ENCODE measurements around the gene DUOX2.

Gene DUOX2

DNA sequence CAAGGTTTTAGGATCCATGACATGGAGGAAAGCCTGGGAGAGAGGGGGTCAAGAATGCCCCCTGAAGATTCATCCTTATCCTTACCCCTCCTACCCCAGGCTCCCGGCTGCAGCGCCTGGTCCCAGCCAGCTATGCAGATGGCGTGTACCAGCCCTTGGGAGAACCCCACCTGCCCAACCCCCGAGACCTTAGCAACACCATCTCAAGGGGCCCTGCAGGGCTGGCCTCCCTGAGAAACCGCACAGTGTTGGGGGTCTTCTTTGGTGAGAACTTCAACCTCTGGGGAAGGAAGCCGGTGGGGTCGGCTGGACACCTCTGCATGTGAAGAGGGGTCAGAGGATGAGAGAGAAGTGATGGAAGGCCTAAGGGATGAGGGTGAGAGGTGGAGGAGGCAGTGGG is 20.1 kb upstream of the DUOX2 start:
- no peak for DNase-seq (ENCODE audit: extremely low read depth, insufficient read length)
- Histone ChIP-seq H3K36me3 (ENCODE audit: control insufficient read depth, insufficient read depth, low read length) (no peaks in the 10 kb centered on the region), H3K4me3 (replicated peaks; ENCODE audit: low read depth, low read length) (no peak overlapping the region), H3K27me3 (replicated peaks; ENCODE audit: control insufficient read depth, insufficient read depth, low read length) (peaks cover 2% of the 10 kb centered on the region; the same call in 1 of the 2 replicates)
- TF ChIP-seq, protein P1, sequence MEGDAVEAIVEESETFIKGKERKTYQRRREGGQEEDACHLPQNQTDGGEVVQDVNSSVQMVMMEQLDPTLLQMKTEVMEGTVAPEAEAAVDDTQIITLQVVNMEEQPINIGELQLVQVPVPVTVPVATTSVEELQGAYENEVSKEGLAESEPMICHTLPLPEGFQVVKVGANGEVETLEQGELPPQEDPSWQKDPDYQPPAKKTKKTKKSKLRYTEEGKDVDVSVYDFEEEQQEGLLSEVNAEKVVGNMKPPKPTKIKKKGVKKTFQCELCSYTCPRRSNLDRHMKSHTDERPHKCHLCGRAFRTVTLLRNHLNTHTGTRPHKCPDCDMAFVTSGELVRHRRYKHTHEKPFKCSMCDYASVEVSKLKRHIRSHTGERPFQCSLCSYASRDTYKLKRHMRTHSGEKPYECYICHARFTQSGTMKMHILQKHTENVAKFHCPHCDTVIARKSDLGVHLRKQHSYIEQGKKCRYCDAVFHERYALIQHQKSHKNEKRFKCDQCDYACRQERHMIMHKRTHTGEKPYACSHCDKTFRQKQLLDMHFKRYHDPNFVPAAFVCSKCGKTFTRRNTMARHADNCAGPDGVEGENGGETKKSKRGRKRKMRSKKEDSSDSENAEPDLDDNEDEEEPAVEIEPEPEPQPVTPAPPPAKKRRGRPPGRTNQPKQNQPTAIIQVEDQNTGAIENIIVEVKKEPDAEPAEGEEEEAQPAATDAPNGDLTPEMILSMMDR (IDR thresholded peaks at IDR 0.05; ENCODE audit: insufficient read depth, low read length, poor library complexity, severe bottlenecking), result no peak

- TF ChIP-seq, protein P1 (IDR thresholded peaks at IDR 0.05; ENCODE audit: insufficient read depth, low read length, poor library complexity, severe bottlenecking), result no peak
- H3K27me3 ChIP-seq (replicated peaks; ENCODE audit: control insufficient read depth, insufficient read depth, low read length), result peaks cover 2% of the 10 kb centered on the region; the same call in 1 of the 2 replicates
- no peak overlapping the region for H3K4me3 ChIP-seq (replicated peaks; ENCODE audit: low read depth, low read length)
- no peak for DNase-seq (ENCODE audit: extremely low read depth, insufficient read length)
- no peaks in the 10 kb centered on the region for H3K36me3 ChIP-seq (ENCODE audit: control insufficient read depth, insufficient read depth, low read length)
These were observed 19.6 kb upstream of the DUOX2 start for GRCh38 chr15:45133561-45133920.

- peaks cover 2% of the 10 kb centered on the region; the same call in 1 of the 2 replicates for H3K27me3 ChIP-seq (replicated peaks; ENCODE audit: control insufficient read depth, insufficient read depth, low read length)
- DNase-seq (ENCODE audit: extremely low read depth, insufficient read length), result no peak
- TF ChIP-seq, protein P1 (IDR thresholded peaks at IDR 0.05; ENCODE audit: insufficient read depth, low read length, poor library complexity, severe bottlenecking), result no peak
- no peak overlapping the region for H3K4me3 ChIP-seq (replicated peaks; ENCODE audit: low read depth, low read length)
- no peaks in the 10 kb centered on the region for H3K36me3 ChIP-seq (ENCODE audit: control insufficient read depth, insufficient read depth, low read length)
These were observed 19.0 kb upstream of the DUOX2 start for GRCh38 chr15:45132844-45133560.

- DNase-seq (ENCODE audit: extremely low read depth, insufficient read length), result no peak
- Histone ChIP-seq H3K36me3 (ENCODE audit: control insufficient read depth, insufficient read depth, low read length) (no peaks in the 10 kb centered on the region), H3K27me3 (replicated peaks; ENCODE audit: control insufficient read depth, insufficient read depth, low read length) (peaks cover 2% of the 10 kb centered on the region; the same call in 1 of the 2 replicates), H3K4me3 (replicated peaks; ENCODE audit: low read depth, low read length) (no peak overlapping the region)
- TF ChIP-seq, protein P1 (IDR thresholded peaks at IDR 0.05; ENCODE audit: insufficient read depth, low read length, poor library complexity, severe bottlenecking), result no peak
These were observed 17.5 kb upstream of the DUOX2 start for GRCh38 chr15:45131510-45131909.

DNA sequence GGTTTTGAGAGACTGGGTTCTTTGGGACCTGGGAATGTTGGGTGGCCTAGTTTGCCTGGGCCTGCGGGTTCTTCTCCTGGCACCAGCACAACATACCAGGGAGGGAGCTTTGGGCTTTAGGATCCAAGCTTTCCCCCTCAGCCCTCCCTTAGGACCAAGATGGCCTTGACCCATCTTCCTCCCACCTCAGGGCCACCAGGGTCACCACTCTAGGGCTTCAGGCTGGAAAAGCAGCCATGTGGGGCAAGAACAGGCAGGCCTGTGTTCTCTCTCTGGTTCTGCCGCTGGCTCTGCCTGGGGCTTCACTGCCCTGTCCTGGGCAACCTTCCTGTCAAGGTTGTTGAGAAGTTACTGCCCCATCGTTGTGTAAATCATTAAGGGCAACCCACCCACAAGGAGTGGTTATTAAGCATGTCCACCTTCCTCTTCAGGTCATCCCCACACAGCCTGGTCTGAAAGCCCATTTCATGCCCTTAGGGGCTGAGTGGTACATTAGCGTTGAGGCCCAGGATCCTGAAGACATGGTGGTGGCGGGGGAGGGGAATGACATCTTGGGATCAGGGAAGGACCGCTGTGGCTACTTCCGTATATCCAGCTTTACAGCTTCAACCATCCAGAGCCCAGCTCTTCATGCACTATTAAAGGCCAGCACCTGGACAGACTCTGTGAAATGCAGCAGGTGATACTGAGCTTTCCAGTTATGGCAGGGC is 16.5 kb upstream of the DUOX2 start:
- DNase-seq (ENCODE audit: extremely low read depth, insufficient read length), result no peak
- Histone ChIP-seq H3K27me3 (replicated peaks; ENCODE audit: control insufficient read depth, insufficient read depth, low read length) (peaks cover 2% of the 10 kb centered on the region), H3K36me3 (ENCODE audit: control insufficient read depth, insufficient read depth, low read length) (no peaks in the 10 kb centered on the region), H3K4me3 (replicated peaks; ENCODE audit: low read depth, low read length) (no peak overlapping the region)
- TF ChIP-seq, protein P1 (IDR thresholded peaks at IDR 0.05; ENCODE audit: insufficient read depth, low read length, poor library complexity, severe bottlenecking), result no peak
